H1 (cell line): Measurements from ENCODE around the gene LRPPRC. TPM values are rescaled to one million over a fixed set of nuclear protein-coding genes. Genes with fewer than 3 reads are reported as not detected.

Source experiments
- CTCF ChIA-PET: fragments of 300-600 bp; sonication (Branson Sonifier 250); formaldehyde crosslinking; loops from one replicate; lab custom pipeline; 2021; ENCODE audit not compliant: partially characterized antibody; lab: Charles Lee
- POLR2A ChIA-PET: fragments of 300-600 bp; sonication (Branson Sonifier 250); formaldehyde crosslinking; loops from one replicate; lab custom pipeline; 2021; ENCODE audit warnings: inconsistent platforms; ENCODE audit not compliant: partially characterized antibody; lab: Charles Lee
- DNase-seq, 2 experiments: peaks; one replicate each; pipeline versions ENCODE4 v3.0.0 to v3.0.0-alpha.2; 2010 to 2022; ENCODE audit warnings: low spot score in 2 of 2, low read depth in 1 of 2, mixed read lengths in 1 of 2
- FAIRE-seq: peaks from 2 replicates; lab custom pipeline; 2011; peaks lifted over from hg19 to GRCh38; lab: Jason Lieb, UNC
- H2AFZ ChIP-seq: 2 replicates; pipeline ENCODE4 v1.8.1; 2012; ENCODE audit warnings: low read length, inconsistent platforms
- H2AK5ac ChIP-seq: 2 replicates; pipeline ENCODE4 v1.6.1; 2013; ENCODE audit warnings: low read depth, low read length
- H2BK120ac ChIP-seq: replicated peaks from 2 replicates; pipeline ENCODE3; 2013; ENCODE audit warnings: low read depth, low read length, inconsistent platforms
- H2BK12ac ChIP-seq: 2 replicates; pipeline ENCODE4 v1.6.1; 2013; ENCODE audit warnings: low read depth, low read length
- H2BK15ac ChIP-seq: 2 replicates; pipeline ENCODE4 v1.6.1; 2013; ENCODE audit warnings: low read length
- H2BK20ac ChIP-seq: 2 replicates; pipeline ENCODE4 v1.6.1; 2013; ENCODE audit warnings: low read length
- H2BK5ac ChIP-seq: 2 replicates; pipeline ENCODE4 v1.6.1; 2013; ENCODE audit warnings: low read depth, low read length
- H3K14ac ChIP-seq: 2 replicates; pipeline ENCODE4 v1.6.1; 2013; ENCODE audit warnings: inconsistent platforms; ENCODE audit not compliant: insufficient read length
- H3K18ac ChIP-seq: 2 replicates; pipeline ENCODE4 v1.6.1; 2013; ENCODE audit warnings: low read length; ENCODE audit errors: extremely low read depth
- H3K23ac ChIP-seq: 2 replicates; pipeline ENCODE4 v1.6.1; 2013; ENCODE audit warnings: inconsistent platforms; ENCODE audit not compliant: insufficient read length
- H3K23me2 ChIP-seq: 2 replicates; pipeline ENCODE4 v1.6.1; 2013; ENCODE audit warnings: low read depth, low read length
- H3K27ac ChIP-seq: 2 replicates; pipeline ENCODE4 v1.6.1; 2011; ENCODE audit warnings: low read depth, low read length, inconsistent platforms
- H3K27me3 ChIP-seq, 4 experiments: replicated peaks in 1 of 4; 1 replicate in 1 of 4; 2 replicates in 3 of 4; pipeline versions ENCODE4 v1.6.1 to v1.8.1; 2011 to 2013; ENCODE audit warnings: low read length in 3 of 4, mild to moderate bottlenecking in 3 of 4, inconsistent platforms in 2 of 4, mixed read lengths in 2 of 4, moderate library complexity in 1 of 4; ENCODE audit not compliant: control insufficient read depth in 3 of 4, insufficient read depth in 3 of 4; ENCODE audit errors: extremely low read depth in 1 of 4
- H3K36me3 ChIP-seq, 4 experiments: 2 replicates each; pipeline versions ENCODE4 v1.6.1 to v1.8.1; 2011 to 2013; ENCODE audit warnings: mild to moderate bottlenecking in 4 of 4, low read length in 3 of 4, moderate library complexity in 2 of 4, control low read depth in 1 of 4, inconsistent platforms in 1 of 4; ENCODE audit not compliant: insufficient read depth in 4 of 4, control insufficient read depth in 2 of 4
- H3K4ac ChIP-seq: replicated peaks from 2 replicates; pipeline ENCODE3; 2013; ENCODE audit warnings: low read length, low read depth, mixed read lengths, inconsistent platforms; ENCODE audit not compliant: insufficient read length
- H3K4me1 ChIP-seq, 4 experiments: replicated peaks in 1 of 4; 1 replicate in 1 of 4; 2 replicates in 3 of 4; pipeline versions ENCODE4 v1.6.1 to v1.8.1; 2011 to 2013; ENCODE audit warnings: low read length in 3 of 4, inconsistent platforms in 2 of 4, mixed read lengths in 1 of 4; ENCODE audit not compliant: insufficient read depth in 4 of 4, control insufficient read depth in 3 of 4
- H3K4me2 ChIP-seq, 2 experiments: 2 replicates each; pipeline versions ENCODE4 v1.6.1 to v1.8.1; 2011 to 2013; ENCODE audit warnings: low read depth in 2 of 2, low read length in 2 of 2, control low read depth in 1 of 2, inconsistent platforms in 1 of 2, mild to moderate bottlenecking in 1 of 2; ENCODE audit not compliant: insufficient read depth in 1 of 2
- H3K4me3 ChIP-seq, 4 experiments: fragments of 200-600, 300-600 bp in 1 of 4; sonication (generic), shearing (Covaris generic), sonication (Bioruptor Twin) in 1 of 4; 2 replicates each; pipeline versions ENCODE4 v1.5.1 to v1.8.1; 2011 to 2016; ENCODE audit warnings: low read length in 4 of 4, low read depth in 3 of 4, control low read depth in 2 of 4, inconsistent platforms in 2 of 4, mild to moderate bottlenecking in 2 of 4, mixed read lengths in 1 of 4, moderate library complexity in 1 of 4; ENCODE audit not compliant: insufficient read depth in 2 of 4; ENCODE audit errors: extremely low read depth in 1 of 4
- H3K56ac ChIP-seq: replicated peaks from 2 replicates; pipeline ENCODE3; 2013; ENCODE audit warnings: low read depth, mild to moderate bottlenecking, mixed read lengths, low read length, inconsistent platforms; ENCODE audit not compliant: insufficient read length
- H3K79me1 ChIP-seq: 2 replicates; pipeline ENCODE4 v1.6.1; 2013; ENCODE audit warnings: low read depth, low read length, control low read depth
- H3K79me2 ChIP-seq, 2 experiments: 2 replicates each; pipeline versions ENCODE4 v1.6.1 to v1.8.1; 2012 to 2013; ENCODE audit warnings: low read length in 2 of 2, mild to moderate bottlenecking in 2 of 2, inconsistent platforms in 1 of 2; ENCODE audit not compliant: insufficient read depth in 2 of 2, control insufficient read depth in 1 of 2
- H3K9ac ChIP-seq, 4 experiments: replicated peaks in 1 of 4; 1 replicate in 1 of 4; 2 replicates in 3 of 4; pipeline versions ENCODE4 v1.6.1 to v1.8.1; 2011 to 2013; ENCODE audit warnings: low read depth in 3 of 4, low read length in 3 of 4, control low read depth in 2 of 4, mild to moderate bottlenecking in 2 of 4, moderate library complexity in 2 of 4, inconsistent platforms in 1 of 4; ENCODE audit errors: extremely low read depth in 1 of 4
- H3K9me3 ChIP-seq, 2 experiments: 2 replicates each; pipeline versions ENCODE4 v1.6.1 to v1.8.1; 2012 to 2013; ENCODE audit warnings: mild to moderate bottlenecking in 2 of 2, moderate library complexity in 2 of 2, control low read depth in 1 of 2, inconsistent platforms in 1 of 2, low read depth in 1 of 2, low read length in 1 of 2, mixed read lengths in 1 of 2; ENCODE audit not compliant: insufficient read depth in 2 of 2
- H4K20me1 ChIP-seq, 2 experiments: replicated peaks in 1 of 2; 2 replicates each; pipeline versions ENCODE3 to v1.8.1; 2011 to 2013; ENCODE audit warnings: inconsistent platforms in 2 of 2, low read length in 2 of 2, mild to moderate bottlenecking in 1 of 2; ENCODE audit not compliant: insufficient read depth in 2 of 2, control insufficient read depth in 1 of 2
- H4K5ac ChIP-seq: 2 replicates; pipeline ENCODE4 v1.6.1; 2013; ENCODE audit warnings: low read length, low read depth, mixed read lengths, inconsistent platforms; ENCODE audit not compliant: insufficient read length
- H4K8ac ChIP-seq: 2 replicates; pipeline ENCODE4 v1.8.0; 2013; ENCODE audit warnings: mild to moderate bottlenecking, moderate library complexity, low read length, inconsistent platforms; ENCODE audit not compliant: insufficient read depth; ENCODE audit errors: extremely low read depth
- H4K91ac ChIP-seq: replicated peaks from 2 replicates; pipeline ENCODE3; 2013; ENCODE audit warnings: low read length, mixed read lengths, inconsistent platforms; ENCODE audit not compliant: insufficient read length
- RNF2 ChIP-seq: fragments of 200-900, 300-1000 bp; sonication (generic); IDR thresholded peaks from 2 replicates; pipeline ENCODE4 v1.7.1; 2016; ENCODE audit warnings: borderline replicate concordance, low read depth, mild to moderate bottlenecking, antibody characterized with exemption, low read length; ENCODE audit not compliant: poor library complexity, severe bottlenecking; ENCODE audit errors: missing control alignments
- WGBS, 2 experiments: shearing (Covaris generic) in 1 of 2; methylation state at CpG; one replicate each; pipeline versions ENCODE4 v1.1.6 to v1.1.7; 2013 to 2015; ENCODE audit warnings: low lambda C conversion rate in 2 of 2, mixed read lengths in 2 of 2, inconsistent platforms in 1 of 2, low coverage in 1 of 2, missing lambda C conversion rate in 1 of 2; ENCODE audit not compliant: insufficient replicate concordance in 2 of 2, insufficient coverage in 1 of 2, insufficient read length in 1 of 2; ENCODE audit errors: extremely low coverage in 1 of 2, missing lambda C conversion rate in 1 of 2; 5-methylcytosine and 5-hydroxymethylcytosine counted together
- polyA plus RNA-seq, 7 experiments: library from polyadenylated mRNA; depleted of rRNA in 3 of 7; stranded (reverse) in 5 of 7; unstranded in 2 of 7; fragments of >200 nt in 5 of 7; fragments of 200-250 nt in 2 of 7; gene quantifications; 1 replicate in 5 of 7; 2 replicates in 1 of 7; 4 replicates in 1 of 7; pipeline versions ENCODE4 v1.2.1 to v1.2.3, GENCODE V29; 2011 to 2013; ENCODE audit warnings: missing spikeins in 2 of 7, mixed read lengths in 2 of 7
- total RNA-seq: library from RNA; stranded (reverse); fragmentation: NEBNext Ultra II Directional; extraction: Animal tissue kit (Norgen Biotek cat#: 25700); gene quantifications from 2 replicates; pipeline ENCODE4 v1.2.1, GENCODE V29; 2021

LRPPRC gene
- total and polyA plus RNA-seq, 2 of the 8 experiments (the other 6 are each of a cell fraction or from before 2014, with no cell fraction given): 43.4 to 167 TPM

GRCh38 chr2:43879261-43879660 is 116.5 kb downstream of the LRPPRC start:
- no peaks in the 10 kb centered on the region for H3K27me3 ChIP-seq
- peaks cover 0 to 5% (median 0%) of the 10 kb centered on the region in 4 experiments; a peak in 1 of 7 replicates for H3K4me1 ChIP-seq
- no peak overlapping the region for H2BK5ac ChIP-seq
- H2BK12ac ChIP-seq: 0 out of 2 replicates have a peak overlapping the region, but pooled peaks have one; percentile 50
- no peak for DNase-seq
- H3K4ac ChIP-seq: no peak overlapping the region
- H2BK120ac ChIP-seq: no peak overlapping the region
- H3K4me2 ChIP-seq: no peak overlapping the region
- POLR2A ChIA-PET: no interaction called here
- TF ChIP-seq RNF2: no peak
- TF ChIP-seq, all 59 proteins: peak for 0
- Histone ChIP-seq H3K36me3 (no peaks in the 10 kb centered on the region), H4K20me1 (no peaks in the 10 kb centered on the region), H3K27ac (no peak overlapping the region), H3K4me3 (no peak overlapping the region), H2AK5ac (no peak overlapping the region), H3K79me2 (no peaks in the 10 kb centered on the region), H3K56ac (no peak overlapping the region), H4K91ac (no peak overlapping the region), H3K23ac (no peak overlapping the region), H4K5ac (no peak overlapping the region), H3K9me3 (no peaks in the 10 kb centered on the region), H3K79me1 (no peaks in the 10 kb centered on the region), H2AFZ (no peak overlapping the region), H3K23me2 (no peaks in the 10 kb centered on the region), H3K9ac (no peak overlapping the region), H2BK20ac (no peak overlapping the region), H4K8ac (no peak overlapping the region; the same call in 1 of the 2 replicates), H3K14ac (no peak overlapping the region), H3K18ac (no peak overlapping the region), H2BK15ac (no peak overlapping the region)
- no peak for FAIRE-seq
- CTCF ChIA-PET: no interaction called here
- 87% methylated on average over 5 of the region's 5 CpGs; no CpG with 5 or more reads in 1 of the 2 experiments for WGBS, 2 experiments
